ENCODE data around the gene CCDC180. TPM values are rescaled to one million over a fixed set of nuclear protein-coding genes. Genes with fewer than 3 reads are reported as not detected.

The CCDC180 gene
- total and polyA plus RNA-seq, 3 experiments from 2014 or later = 0.38 to 3.2 (median 1.6) TPM

DNA sequence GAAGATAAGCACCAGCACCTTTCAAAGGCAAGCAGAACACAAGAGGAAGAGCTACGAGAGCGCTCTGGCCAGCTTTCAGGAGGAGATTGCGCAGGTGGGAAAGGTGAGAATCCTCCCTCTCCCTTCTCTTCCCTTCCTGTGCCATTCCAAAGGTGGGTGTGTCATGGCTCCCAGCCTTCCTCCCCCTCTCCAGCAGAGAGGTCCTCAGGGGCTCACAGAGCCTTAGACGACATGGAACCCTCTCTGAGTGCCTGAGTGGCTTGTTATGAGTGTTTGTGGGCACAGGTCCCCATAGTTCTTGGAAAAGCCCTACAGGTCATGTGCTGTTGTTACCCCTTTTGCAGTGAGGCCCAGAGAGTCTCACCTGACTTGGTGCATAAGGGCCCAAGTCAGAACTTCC is 5.8 kb downstream of the CCDC180 start:
- H3K27ac ChIP-seq (ENCODE audit: low read depth, low read length) = no peak overlapping the region
- H3K4me1 Mint-ChIP-seq = peaks cover 0 to under 1% (median 0%) of the 10 kb centered on the region in 3 donors

DNA sequence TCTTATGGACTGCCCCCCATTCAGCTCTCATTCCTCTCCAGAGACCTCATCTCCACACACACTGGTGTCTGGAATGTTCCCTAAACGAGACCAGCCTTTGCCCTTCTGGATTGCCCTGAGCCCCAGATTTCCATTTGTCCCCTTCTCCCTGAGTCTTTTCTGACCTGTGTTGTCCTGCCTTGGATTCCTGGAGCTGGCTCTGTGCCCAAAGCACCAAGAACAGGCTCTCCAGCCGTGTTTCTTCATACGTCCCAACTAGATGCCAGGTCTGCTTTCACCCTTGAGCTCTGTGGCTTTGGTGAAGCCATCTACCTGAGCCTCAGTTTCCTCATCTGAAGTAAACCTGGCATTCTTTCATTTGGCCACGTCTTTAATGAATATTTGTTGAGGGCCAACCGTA is 6.3 kb downstream of the CCDC180 start:
- Mint-ChIP-seq H3K4me3 (no peak overlapping the region), H3K27ac (peak overlapping the region in 1 of 8 donors; percentile 92), H3K4me1 (peaks cover 2 to 5% (median 3%) of the 10 kb centered on the region in 3 donors)

More for the DNA sequence above, 5.8 kb downstream of the CCDC180 start:
- DNase-seq = no peak
- H3K4me3 ChIP-seq (ENCODE audit: low read length) = no peak overlapping the region
- Mint-ChIP-seq H3K9me3 (no peaks in the 10 kb centered on the region), H3K27me3 (no peaks in the 10 kb centered on the region), H3K27ac (no peak overlapping the region), H3K36me3 (peaks cover 0 to 75% (median 21%) of the 10 kb centered on the region in 3 donors), H3K4me3 (no peak overlapping the region)
- H3K36me3 ChIP-seq (ENCODE audit: insufficient read depth, low read length) = peaks cover 3% of the 10 kb centered on the region
- H3K9me3 ChIP-seq (ENCODE audit: low read length) = no peaks in the 10 kb centered on the region
- H3K27me3 ChIP-seq (ENCODE audit: insufficient read depth, low read length, poor library complexity, severe bottlenecking) = no peaks in the 10 kb centered on the region
- CTCF ChIA-PET = no interaction called here
- no peaks in the 10 kb centered on the region for H3K4me1 ChIP-seq (ENCODE audit: insufficient read depth, low read length)
- POLR2A ChIA-PET = no interaction called here

DNA sequence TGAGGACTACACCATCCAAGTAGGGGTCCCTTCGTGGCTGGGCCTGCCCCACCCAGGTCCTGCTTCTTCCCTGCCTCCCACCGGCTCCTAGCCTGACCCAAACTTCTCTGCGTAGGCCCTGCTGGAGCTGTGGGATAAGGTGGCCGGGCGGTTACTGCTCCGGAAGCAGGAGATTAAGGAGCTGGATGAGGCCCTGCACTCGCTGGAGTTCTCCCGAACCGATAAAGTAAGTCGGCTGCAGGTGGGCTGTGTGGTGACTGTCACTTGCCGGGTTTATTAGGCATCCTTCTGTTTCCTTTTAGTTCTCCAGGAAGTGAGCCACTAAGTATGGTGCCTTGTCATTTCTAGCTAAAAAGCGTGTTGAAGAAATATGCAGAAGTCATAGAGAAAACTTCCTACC is 7.0 kb downstream of the CCDC180 start:
- no peak overlapping the region for H3K4me3 Mint-ChIP-seq
- DNase-seq = no peak

More for the DNA sequence above, 6.3 kb downstream of the CCDC180 start:
- H3K36me3 ChIP-seq (ENCODE audit: insufficient read depth, low read length) = peaks cover 3% of the 10 kb centered on the region
- no peaks in the 10 kb centered on the region for H3K9me3 ChIP-seq (ENCODE audit: low read length)
- no peaks in the 10 kb centered on the region for H3K4me1 ChIP-seq (ENCODE audit: insufficient read depth, low read length)
- H3K27ac ChIP-seq (ENCODE audit: low read depth, low read length) = no peak overlapping the region
- DNase-seq = no peak
- H3K27me3 Mint-ChIP-seq = no peaks in the 10 kb centered on the region
- ChIA-PET CTCF (no interaction called here), POLR2A (interaction anchor here (0.5 kb wide), 1 partner anchor 319 kb away, joined by 4 read pairs; the partner anchor contains the start of gene TSTD2)
- no peaks in the 10 kb centered on the region for H3K27me3 ChIP-seq (ENCODE audit: insufficient read depth, low read length, poor library complexity, severe bottlenecking)
- no peaks in the 10 kb centered on the region for H3K9me3 Mint-ChIP-seq
- H3K36me3 Mint-ChIP-seq = peaks cover 0 to 81% (median 23%) of the 10 kb centered on the region in 3 donors
- H3K4me3 ChIP-seq (ENCODE audit: low read length) = no peak overlapping the region

DNA sequence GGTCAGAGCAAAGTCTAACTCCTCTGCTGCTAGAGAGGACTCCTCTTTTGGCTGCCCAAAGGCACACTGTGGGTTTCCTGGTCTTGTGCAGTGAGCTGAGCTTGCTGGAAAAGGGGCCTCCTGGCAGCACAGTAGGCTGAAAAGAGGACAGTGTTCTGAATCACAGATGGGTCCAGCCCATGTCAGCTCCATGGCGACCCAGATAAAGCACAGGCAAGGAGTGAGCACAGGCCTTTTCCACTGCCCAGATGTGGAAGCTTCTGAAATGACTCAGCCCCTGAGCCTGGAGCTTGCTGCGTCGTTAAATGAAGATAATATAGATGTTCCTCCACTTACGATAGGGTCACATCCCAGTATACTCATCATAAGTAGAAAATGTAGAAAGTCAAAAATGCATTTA is 8.1 kb downstream of the CCDC180 start:
- POLR2A ChIA-PET = no interaction called here
- CTCF ChIA-PET = no interaction called here
- Mint-ChIP-seq H3K4me3 (no peak overlapping the region), H3K4me1 (peaks cover 5 to 12% (median 10%) of the 10 kb centered on the region in 3 donors), H3K27ac (no peak overlapping the region), H3K36me3 (peaks cover 0 to 83% (median 21%) of the 10 kb centered on the region in 3 donors), H3K9me3 (no peaks in the 10 kb centered on the region), H3K27me3 (no peaks in the 10 kb centered on the region)
- H3K4me3 ChIP-seq (ENCODE audit: low read length) = no peak overlapping the region
- H3K27ac ChIP-seq (ENCODE audit: low read depth, low read length) = no peak overlapping the region
- H3K9me3 ChIP-seq (ENCODE audit: low read length) = no peaks in the 10 kb centered on the region
- DNase-seq = no peak
- H3K4me1 ChIP-seq (ENCODE audit: insufficient read depth, low read length) = no peaks in the 10 kb centered on the region
- peaks cover 3% of the 10 kb centered on the region for H3K36me3 ChIP-seq (ENCODE audit: insufficient read depth, low read length)
- H3K27me3 ChIP-seq (ENCODE audit: insufficient read depth, low read length, poor library complexity, severe bottlenecking) = no peaks in the 10 kb centered on the region

More for the DNA sequence above, 7.0 kb downstream of the CCDC180 start:
- peaks cover 0 to 82% (median 23%) of the 10 kb centered on the region in 3 donors for H3K36me3 Mint-ChIP-seq
- CTCF ChIA-PET = no interaction called here
- Histone ChIP-seq H3K27me3 (ENCODE audit: insufficient read depth, low read length, poor library complexity, severe bottlenecking) (no peaks in the 10 kb centered on the region), H3K27ac (ENCODE audit: low read depth, low read length) (no peak overlapping the region), H3K4me3 (ENCODE audit: low read length) (no peak overlapping the region), H3K36me3 (ENCODE audit: insufficient read depth, low read length) (peaks cover 3% of the 10 kb centered on the region), H3K4me1 (ENCODE audit: insufficient read depth, low read length) (no peaks in the 10 kb centered on the region), H3K9me3 (ENCODE audit: low read length) (no peaks in the 10 kb centered on the region)
- no peaks in the 10 kb centered on the region for H3K27me3 Mint-ChIP-seq
- H3K4me1 Mint-ChIP-seq = peaks cover 5 to 10% (median 8%) of the 10 kb centered on the region in 3 donors
- H3K27ac Mint-ChIP-seq = peak overlapping the region in 1 of 8 donors; percentile 14
- H3K9me3 Mint-ChIP-seq = no peaks in the 10 kb centered on the region
- POLR2A ChIA-PET = no interaction called here

DNA sequence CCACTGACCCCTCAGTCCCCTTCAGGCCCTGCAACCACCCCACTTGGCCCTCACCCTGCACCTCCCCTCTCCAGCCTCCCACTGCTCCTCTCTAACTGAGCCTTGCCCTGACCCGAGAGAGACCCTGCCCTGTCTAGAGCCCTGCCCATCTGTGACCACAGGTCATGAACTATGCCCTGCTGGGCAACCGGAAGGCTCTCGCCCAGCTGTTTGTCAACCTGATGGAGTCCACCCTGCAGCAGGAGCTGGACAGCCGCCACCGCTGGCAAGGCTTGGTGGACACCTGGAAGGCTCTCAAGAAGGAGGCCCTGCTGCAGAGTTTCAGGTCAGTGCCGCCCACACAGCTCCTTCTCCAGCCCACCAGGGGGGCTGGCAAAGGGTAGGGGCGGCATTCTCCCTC is 9.4 kb downstream of the CCDC180 start:
- Histone ChIP-seq H3K36me3 (ENCODE audit: insufficient read depth, low read length) (peaks cover 3% of the 10 kb centered on the region), H3K9me3 (ENCODE audit: low read length) (no peaks in the 10 kb centered on the region), H3K4me1 (ENCODE audit: insufficient read depth, low read length) (no peaks in the 10 kb centered on the region), H3K27me3 (ENCODE audit: insufficient read depth, low read length, poor library complexity, severe bottlenecking) (no peaks in the 10 kb centered on the region), H3K27ac (ENCODE audit: low read depth, low read length) (no peak overlapping the region), H3K4me3 (ENCODE audit: low read length) (no peak overlapping the region)
- POLR2A ChIA-PET = no interaction called here
- H3K9me3 Mint-ChIP-seq = no peaks in the 10 kb centered on the region
- H3K27me3 Mint-ChIP-seq = no peaks in the 10 kb centered on the region
- H3K27ac Mint-ChIP-seq = no peak overlapping the region
- CTCF ChIA-PET = no interaction called here
- DNase-seq = no peak
- peaks cover 5 to 12% (median 10%) of the 10 kb centered on the region in 3 donors for H3K4me1 Mint-ChIP-seq
- peaks cover 0 to 90% (median 19%) of the 10 kb centered on the region in 3 donors for H3K36me3 Mint-ChIP-seq
- H3K4me3 Mint-ChIP-seq = no peak overlapping the region

DNA sequence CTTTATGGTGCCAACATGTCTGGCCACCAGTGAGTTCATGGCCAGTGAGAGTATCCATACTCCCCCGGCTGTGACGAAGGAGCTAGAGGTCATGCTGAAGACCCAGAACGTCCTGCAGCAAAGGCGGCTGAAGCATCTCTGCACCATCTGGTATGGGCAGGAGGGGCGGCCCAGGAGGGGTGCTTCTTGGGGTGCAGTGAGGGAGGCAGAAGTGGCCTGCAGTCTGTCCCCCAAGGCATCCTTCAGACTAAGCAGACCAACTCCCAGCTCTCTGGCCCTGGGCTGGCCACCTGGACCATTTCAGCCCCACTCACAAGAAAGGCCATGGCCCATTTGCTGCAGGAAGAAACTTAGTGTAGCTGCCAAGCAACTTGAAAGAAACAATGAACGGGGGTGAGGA is 11.0 kb downstream of the CCDC180 start:
- peaks cover 3% of the 10 kb centered on the region for H3K36me3 ChIP-seq (ENCODE audit: insufficient read depth, low read length)
- H3K4me3 ChIP-seq (ENCODE audit: low read length) = no peak overlapping the region
- Mint-ChIP-seq H3K36me3 (peaks cover 0 to 91% (median 26%) of the 10 kb centered on the region in 3 donors), H3K4me1 (peaks cover 5 to 12% (median 10%) of the 10 kb centered on the region in 3 donors), H3K27ac (peak overlapping the region in 4 of 8 donors; percentile 19 to 81 (median 58)), H3K27me3 (no peaks in the 10 kb centered on the region), H3K4me3 (no peak overlapping the region), H3K9me3 (no peaks in the 10 kb centered on the region)
- no peak overlapping the region for H3K27ac ChIP-seq (ENCODE audit: low read depth, low read length)
- no peaks in the 10 kb centered on the region for H3K4me1 ChIP-seq (ENCODE audit: insufficient read depth, low read length)
- ChIA-PET POLR2A (no interaction called here), CTCF (no interaction called here)
- no peaks in the 10 kb centered on the region for H3K27me3 ChIP-seq (ENCODE audit: insufficient read depth, low read length, poor library complexity, severe bottlenecking)
- H3K9me3 ChIP-seq (ENCODE audit: low read length) = no peaks in the 10 kb centered on the region
- DNase-seq = no peak

DNA sequence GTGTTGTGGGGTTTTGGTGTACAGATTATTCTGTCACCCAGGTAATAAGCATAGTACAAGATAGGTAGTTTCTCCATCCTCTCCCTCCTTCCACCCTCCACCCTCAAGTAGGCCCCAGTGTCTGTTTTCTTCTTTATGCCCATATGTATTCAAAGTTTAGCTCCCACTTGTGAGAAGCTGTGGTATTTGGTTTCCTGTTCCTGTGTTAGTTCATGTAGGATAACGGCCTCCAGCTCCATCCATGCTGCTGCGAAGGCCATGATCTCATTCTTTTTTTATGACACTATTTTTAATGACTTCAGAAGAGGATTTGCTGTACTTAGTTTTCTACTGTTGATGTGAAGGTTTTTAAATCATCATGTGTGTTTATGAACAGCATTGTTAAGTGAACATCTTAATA is 11.9 kb downstream of the CCDC180 start:
- Mint-ChIP-seq H3K4me3 (no peak overlapping the region), H3K4me1 (peaks cover 5 to 12% (median 10%) of the 10 kb centered on the region in 3 donors), H3K27me3 (no peaks in the 10 kb centered on the region), H3K27ac (peak overlapping the region in 4 of 8 donors; percentile 27 to 57 (median 35)), H3K36me3 (peaks cover 0 to 88% (median 23%) of the 10 kb centered on the region in 3 donors), H3K9me3 (no peaks in the 10 kb centered on the region)
- H3K9me3 ChIP-seq (ENCODE audit: low read length) = no peaks in the 10 kb centered on the region
- CTCF ChIA-PET = no interaction called here
- no peaks in the 10 kb centered on the region for H3K4me1 ChIP-seq (ENCODE audit: insufficient read depth, low read length)
- no peak overlapping the region for H3K27ac ChIP-seq (ENCODE audit: low read depth, low read length)
- POLR2A ChIA-PET = no interaction called here
- H3K36me3 ChIP-seq (ENCODE audit: insufficient read depth, low read length) = peaks cover 3% of the 10 kb centered on the region
- no peak for DNase-seq
- H3K27me3 ChIP-seq (ENCODE audit: insufficient read depth, low read length, poor library complexity, severe bottlenecking) = no peaks in the 10 kb centered on the region
- H3K4me3 ChIP-seq (ENCODE audit: low read length) = no peak overlapping the region

DNA sequence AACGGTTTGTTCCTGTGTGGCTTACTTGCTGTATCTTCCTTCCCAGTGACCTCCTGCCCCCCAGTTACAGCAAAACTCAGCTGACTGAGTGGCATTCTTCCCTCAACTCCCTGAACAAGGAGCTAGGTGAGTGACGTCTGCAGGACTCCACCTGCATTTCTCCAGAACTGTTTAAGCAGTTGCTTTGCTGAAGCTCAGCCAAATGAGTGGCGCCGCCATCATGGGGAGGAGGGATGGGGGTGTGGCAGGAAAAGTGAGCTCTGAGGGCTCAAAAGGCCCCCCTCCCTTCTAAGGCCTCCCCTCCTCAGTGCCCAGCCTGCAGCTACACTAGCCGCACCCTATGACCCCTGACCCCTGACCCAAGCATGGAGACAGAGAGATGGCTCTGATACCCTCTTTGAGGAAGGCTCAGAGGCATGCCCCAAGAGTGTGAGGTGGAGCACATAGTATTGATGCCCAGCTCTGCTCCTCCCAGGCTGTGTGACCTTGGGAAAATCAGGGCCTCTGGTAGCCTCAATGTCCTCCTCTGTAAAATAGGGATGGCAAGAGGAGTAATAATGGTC is 12.7 kb downstream of the CCDC180 start:
- ChIA-PET CTCF (no interaction called here), POLR2A (no interaction called here)

More for the DNA sequence above, 12.7 kb downstream of the CCDC180 start:
- Mint-ChIP-seq H3K27ac (peak overlapping the region in 1 of 8 donors; percentile 56), H3K27me3 (no peaks in the 10 kb centered on the region), H3K4me3 (no peak overlapping the region), H3K4me1 (peaks cover 5 to 12% (median 10%) of the 10 kb centered on the region in 3 donors), H3K9me3 (no peaks in the 10 kb centered on the region), H3K36me3 (peaks cover 0 to 88% (median 25%) of the 10 kb centered on the region in 3 donors)
- no peak for DNase-seq
- Histone ChIP-seq H3K9me3 (ENCODE audit: low read length) (no peaks in the 10 kb centered on the region), H3K27ac (ENCODE audit: low read depth, low read length) (no peak overlapping the region), H3K27me3 (ENCODE audit: insufficient read depth, low read length, poor library complexity, severe bottlenecking) (no peaks in the 10 kb centered on the region), H3K4me1 (ENCODE audit: insufficient read depth, low read length) (no peaks in the 10 kb centered on the region), H3K36me3 (ENCODE audit: insufficient read depth, low read length) (peaks cover 3% of the 10 kb centered on the region), H3K4me3 (ENCODE audit: low read length) (no peak overlapping the region)

All from CD8-positive, alpha-beta memory T cell (primary cell).